ENCODE measurements around the gene CLCF1.

Gene CLCF1

GRCh38 chr11:67344264-67344663, 29.1 kb downstream of the CLCF1 start:
- Histone ChIP-seq H3K36me3 (peaks cover 0 to 5% (median 0%) of the 10 kb centered on the region in 3 donors), H3K4me3 (no peak overlapping the region), H3K27me3 (no peaks in the 10 kb centered on the region), H3K4me1 (peaks cover 0 to 11% (median 0%) of the 10 kb centered on the region in 4 donors), H3K9me3 (no peaks in the 10 kb centered on the region), H3K27ac (no peak overlapping the region)
- no peak for TF ChIP-seq CTCF (IDR thresholded peaks at IDR 0.05)
- intact Hi-C loops (cut with DNase I; ENCODE audit: low total_unique reads), result no loop called here
- no peak for DNase-seq

DNA sequence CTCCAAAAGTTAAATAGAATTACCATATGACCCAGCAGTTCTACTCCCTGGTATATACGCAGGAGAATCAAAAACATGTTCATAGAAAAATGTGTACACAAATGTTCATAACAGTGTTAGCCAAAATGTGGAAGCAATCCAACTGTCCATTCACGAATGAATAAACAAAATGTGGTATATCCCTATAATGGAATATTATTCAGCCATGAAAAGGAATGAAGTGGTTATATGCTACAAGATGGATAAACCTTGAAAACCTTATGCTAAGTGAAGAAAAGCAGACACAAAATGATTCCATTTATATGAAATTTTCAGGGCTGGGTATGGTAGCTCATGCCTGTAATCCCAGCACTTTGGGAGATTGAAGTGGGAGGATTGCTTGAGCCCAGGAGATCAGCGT, 36.1 kb downstream of the CLCF1 start:
- no peaks in the 10 kb centered on the region for H3K27me3 ChIP-seq
- intact Hi-C loops (cut with DNase I; ENCODE audit: low total_unique reads), result no loop called here
- peaks cover 0 to 10% (median 0%) of the 10 kb centered on the region in 3 donors for H3K36me3 ChIP-seq
- H3K27ac ChIP-seq, result no peak overlapping the region
- TF ChIP-seq CTCF (IDR thresholded peaks at IDR 0.05), result no peak
- H3K4me1 ChIP-seq, result no peaks in the 10 kb centered on the region
- no peaks in the 10 kb centered on the region for H3K9me3 ChIP-seq
- no peak overlapping the region for H3K4me3 ChIP-seq
- DNase-seq, result no peak

- intact Hi-C loops (cut with DNase I; ENCODE audit: low total_unique reads), result no loop called here
- peaks cover 0 to 5% (median 0%) of the 10 kb centered on the region in 3 donors for H3K36me3 ChIP-seq
- H3K9me3 ChIP-seq, result no peaks in the 10 kb centered on the region
- no peak overlapping the region for H3K4me3 ChIP-seq
- H3K4me1 ChIP-seq, result no peaks in the 10 kb centered on the region
- H3K27me3 ChIP-seq, result no peaks in the 10 kb centered on the region
- no peak overlapping the region for H3K27ac ChIP-seq
- no peak for TF ChIP-seq CTCF (IDR thresholded peaks at IDR 0.05)
- DNase-seq, result no peak
Measured at GRCh38 chr11:67332081-67332691, 41.2 kb downstream of the CLCF1 start.

- Histone ChIP-seq H3K27me3 (no peaks in the 10 kb centered on the region), H3K9me3 (no peaks in the 10 kb centered on the region), H3K4me3 (no peak overlapping the region), H3K27ac (no peak overlapping the region), H3K4me1 (peaks cover 0 to 7% (median 5%) of the 10 kb centered on the region in 4 donors), H3K36me3 (peaks cover 0 to 9% (median 0%) of the 10 kb centered on the region in 3 donors)
- no peak for DNase-seq
- TF ChIP-seq CTCF (IDR thresholded peaks at IDR 0.05), result no peak
- intact Hi-C loops (cut with DNase I; ENCODE audit: low total_unique reads), result no loop called here
Measured at GRCh38 chr11:67323526-67323925, 49.9 kb downstream of the CLCF1 start.

DNA sequence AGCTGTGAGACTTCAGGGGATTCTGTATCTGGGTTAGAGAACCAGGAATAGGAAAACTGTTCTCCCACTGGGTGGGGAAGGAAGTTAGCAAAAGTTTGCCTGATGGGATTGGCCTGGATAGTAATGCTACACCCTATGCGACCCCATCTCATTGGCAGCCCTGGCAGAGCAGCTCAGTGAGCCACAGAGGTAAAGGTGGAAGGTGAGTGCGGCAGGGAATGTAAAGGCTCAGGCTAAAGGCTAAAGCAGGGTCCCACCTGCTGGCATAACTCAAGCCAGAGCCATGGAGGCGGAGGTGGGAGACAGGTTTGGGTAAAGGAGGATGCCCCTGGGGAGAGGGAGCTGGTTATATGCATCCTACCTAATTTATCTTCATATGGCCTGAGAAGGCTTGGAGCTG, 51.3 kb downstream of the CLCF1 start:
- Histone ChIP-seq H3K9me3 (no peaks in the 10 kb centered on the region), H3K36me3 (peaks cover 0 to 9% (median 0%) of the 10 kb centered on the region in 3 donors), H3K27ac (no peak overlapping the region), H3K4me1 (peaks cover 0 to 13% (median 10%) of the 10 kb centered on the region in 4 donors), H3K27me3 (no peaks in the 10 kb centered on the region), H3K4me3 (no peak overlapping the region)
- DNase-seq, result no peak
- no peak for TF ChIP-seq CTCF (IDR thresholded peaks at IDR 0.05)
- intact Hi-C loops (cut with DNase I; ENCODE audit: low total_unique reads), result no loop called here
